Upper lobe of left lung (tissue), 6 donors: ENCODE data around the gene OLR1. TPM values are rescaled to one million over a fixed set of nuclear protein-coding genes. Genes with fewer than 3 reads are reported as not detected.

ENCODE experiments used
- ATAC-seq, 2 donors: fragments of 200-7000 bp; cut with Tn5 transposase; one replicate each; pipeline ENCODE4 v1.9.1; 2022; ENCODE audit warnings: mild to moderate bottlenecking in 2 of 2, moderate library complexity in 2 of 2; ENCODE audit not compliant: low FRiP score in 2 of 2
- DNase-seq, 2 donors: peaks; one replicate each; pipeline ENCODE4 v3.0.0-alpha.2; 2019 to 2020
- H3K27ac ChIP-seq, 4 donors: fragments of 200-600 bp; sonication (generic); one replicate each; pipeline ENCODE4 v1.5.1; 2016 to 2019
- H3K27me3 ChIP-seq, 4 donors: fragments of 200-600 bp; sonication (generic); one replicate each; pipeline ENCODE4 v1.5.1; 2017 to 2019
- H3K36me3 ChIP-seq, 4 donors: fragments of 200-600 bp; sonication (generic); one replicate each; pipeline ENCODE4 v1.5.1; 2016 to 2019
- H3K4me1 ChIP-seq, 4 donors: fragments of 200-600 bp; sonication (generic); one replicate each; pipeline ENCODE4 v1.5.1; 2018 to 2019
- H3K4me3 ChIP-seq, 4 donors: fragments of 200-600 bp; sonication (generic); one replicate each; pipeline ENCODE4 v1.5.1; 2017 to 2019; ENCODE audit warnings: mild to moderate bottlenecking in 2 of 4, moderate library complexity in 1 of 4
- H3K9me3 ChIP-seq, 4 donors: fragments of 200-600 bp; sonication (generic); one replicate each; pipeline ENCODE4 v1.5.1; 2018 to 2019
- CTCF ChIP-seq, 6 experiments: fragments of 450-650 bp in 4 of 6; fragments of 200-600 bp in 2 of 6; sonication (generic) in 2 of 6; IDR thresholded peaks; one replicate each; pipeline ENCODE4 v1.5.1; 2016 to 2019; ENCODE audit warnings: antibody characterized with exemption in 6 of 6
- EP300 ChIP-seq, 4 donors: sonication (generic); formaldehyde crosslinking; IDR thresholded peaks; one replicate each; pipeline ENCODE4 v1.5.1; 2017; ENCODE audit warnings: antibody characterized with exemption in 4 of 4, control low read depth in 2 of 4
- POLR2A ChIP-seq, 4 donors: fragments of 450-650 bp; IDR thresholded peaks; one replicate each; pipeline ENCODE4 v1.5.1; 2016 to 2017; ENCODE audit warnings: antibody characterized with exemption in 4 of 4, mild to moderate bottlenecking in 2 of 4
- POLR2AphosphoS5 ChIP-seq, 2 donors: sonication (generic); formaldehyde crosslinking; IDR thresholded peaks; one replicate each; pipeline ENCODE4 v1.5.1; 2017; ENCODE audit warnings: antibody characterized with exemption in 2 of 2
- WGBS, 2 donors: methylation state at CpG; one replicate each; pipeline ENCODE4 v1.1.5; 2017 to 2018; 5-methylcytosine and 5-hydroxymethylcytosine counted together
- total RNA-seq, 6 donors: library from RNA; depleted of rRNA in 4 of 6; stranded (reverse); fragments of >200 nt in 4 of 6; gene quantifications; one replicate each; pipeline versions ENCODE4 v1.1.0 to v1.2.1, GENCODE V29; 2016 to 2021
- donor health status: DM: no; HTN: no; CAD: no; lungs with moderate emphysema.
- donor health status: DM: no; HTN: yes; CAD: no; lungs with severe emphysema.

Gene OLR1
- total RNA-seq, 6 donors from 2014 or later: 51.2 to 163 (median 113) TPM

DNA sequence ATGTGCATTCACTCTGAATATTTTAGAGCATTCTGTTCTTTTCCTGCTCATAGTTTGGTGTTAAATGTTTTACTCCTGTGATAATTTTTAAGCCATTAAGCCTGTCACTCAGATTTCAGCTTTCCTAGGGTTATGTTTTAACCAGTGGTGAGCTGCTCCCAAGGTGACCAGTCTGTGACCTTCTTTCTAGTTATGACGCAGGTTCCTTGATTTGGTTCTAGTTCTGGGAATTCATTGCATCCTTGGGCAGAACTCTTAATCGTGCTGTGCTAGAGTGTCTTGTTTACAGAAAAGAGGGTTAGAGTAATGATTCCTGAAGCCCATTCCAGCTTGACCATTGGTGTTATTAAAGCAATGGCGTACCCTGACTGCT lies 42.9 kb upstream of the OLR1 start:
- peak overlapping the region; percentile 99 to 100 (median 100) for H3K27ac ChIP-seq
- no peak for DNase-seq
- peak overlapping the region in 3 of 4 donors; percentile 72 to 79 (median 73) for H3K4me3 ChIP-seq
- peaks cover 9 to 30% (median 18%) of the 10 kb centered on the region in 4 donors for H3K36me3 ChIP-seq
- H3K4me1 ChIP-seq: peaks cover 15 to 41% (median 24%) of the 10 kb centered on the region in 4 donors
- WGBS, 2 donors: 59 to 63% methylated on average over 3 of the region's 3 CpGs
- TF ChIP-seq EP300 (IDR thresholded peaks at IDR 0.05) (no peak), CTCF (IDR thresholded peaks at IDR 0.05) (no peak), POLR2AphosphoS5 (IDR thresholded peaks at IDR 0.05) (no peak), POLR2A (IDR thresholded peaks at IDR 0.05) (no peak)
- no peaks in the 10 kb centered on the region for H3K27me3 ChIP-seq
- no peak for ATAC-seq
- H3K9me3 ChIP-seq: no peaks in the 10 kb centered on the region

DNA sequence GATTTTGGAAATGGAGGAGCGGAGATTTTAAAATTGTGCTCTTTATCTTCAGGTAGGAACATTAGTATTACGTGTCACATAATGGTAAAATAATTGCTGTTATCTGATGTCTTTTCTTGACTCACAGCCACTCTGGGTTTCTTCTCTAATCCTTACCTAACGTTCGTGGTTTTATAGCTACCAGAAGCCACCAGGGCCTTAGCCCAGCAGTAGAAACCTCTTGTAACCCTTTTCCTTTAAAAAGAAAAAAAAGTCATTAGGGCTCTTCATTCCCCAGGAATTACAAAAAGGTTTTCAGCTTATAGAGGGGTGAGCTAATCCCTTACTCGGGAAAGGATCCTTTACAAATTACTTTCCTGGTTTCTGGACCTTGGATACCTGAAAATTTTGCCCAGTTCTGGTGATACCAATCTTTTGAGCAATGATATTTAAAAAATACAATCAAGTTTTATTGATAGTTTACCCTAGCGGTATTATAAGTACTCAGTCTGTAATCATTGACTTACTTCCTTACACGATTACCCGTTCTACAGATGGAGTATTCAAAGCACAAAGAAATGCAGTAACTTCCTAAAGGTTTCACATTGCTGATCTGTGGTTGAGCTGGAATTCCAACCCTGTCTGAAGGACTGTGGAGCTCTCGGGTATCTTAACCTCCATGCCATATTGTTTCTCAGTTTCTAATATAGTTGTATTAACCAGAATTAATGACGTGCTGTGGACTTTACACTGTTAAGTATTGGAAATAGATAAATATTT lies 42.4 kb upstream of the OLR1 start:
- Histone ChIP-seq H3K36me3 (peaks cover 9 to 25% (median 15%) of the 10 kb centered on the region in 4 donors), H3K27ac (peak overlapping the region; percentile 99 to 100 (median 100)), H3K27me3 (no peaks in the 10 kb centered on the region), H3K9me3 (no peaks in the 10 kb centered on the region), H3K4me1 (peaks cover 15 to 36% (median 24%) of the 10 kb centered on the region in 4 donors), H3K4me3 (peak overlapping the region; percentile 59 to 79 (median 72))
- TF ChIP-seq POLR2A (IDR thresholded peaks at IDR 0.05) (no peak), EP300 (IDR thresholded peaks at IDR 0.05) (no peak), CTCF (IDR thresholded peaks at IDR 0.05) (no peak), POLR2AphosphoS5 (IDR thresholded peaks at IDR 0.05) (no peak)
- ATAC-seq: no peak
- no peak for DNase-seq
- WGBS, 2 donors: 22 to 23% methylated on average over 10 of the region's 10 CpGs

DNA sequence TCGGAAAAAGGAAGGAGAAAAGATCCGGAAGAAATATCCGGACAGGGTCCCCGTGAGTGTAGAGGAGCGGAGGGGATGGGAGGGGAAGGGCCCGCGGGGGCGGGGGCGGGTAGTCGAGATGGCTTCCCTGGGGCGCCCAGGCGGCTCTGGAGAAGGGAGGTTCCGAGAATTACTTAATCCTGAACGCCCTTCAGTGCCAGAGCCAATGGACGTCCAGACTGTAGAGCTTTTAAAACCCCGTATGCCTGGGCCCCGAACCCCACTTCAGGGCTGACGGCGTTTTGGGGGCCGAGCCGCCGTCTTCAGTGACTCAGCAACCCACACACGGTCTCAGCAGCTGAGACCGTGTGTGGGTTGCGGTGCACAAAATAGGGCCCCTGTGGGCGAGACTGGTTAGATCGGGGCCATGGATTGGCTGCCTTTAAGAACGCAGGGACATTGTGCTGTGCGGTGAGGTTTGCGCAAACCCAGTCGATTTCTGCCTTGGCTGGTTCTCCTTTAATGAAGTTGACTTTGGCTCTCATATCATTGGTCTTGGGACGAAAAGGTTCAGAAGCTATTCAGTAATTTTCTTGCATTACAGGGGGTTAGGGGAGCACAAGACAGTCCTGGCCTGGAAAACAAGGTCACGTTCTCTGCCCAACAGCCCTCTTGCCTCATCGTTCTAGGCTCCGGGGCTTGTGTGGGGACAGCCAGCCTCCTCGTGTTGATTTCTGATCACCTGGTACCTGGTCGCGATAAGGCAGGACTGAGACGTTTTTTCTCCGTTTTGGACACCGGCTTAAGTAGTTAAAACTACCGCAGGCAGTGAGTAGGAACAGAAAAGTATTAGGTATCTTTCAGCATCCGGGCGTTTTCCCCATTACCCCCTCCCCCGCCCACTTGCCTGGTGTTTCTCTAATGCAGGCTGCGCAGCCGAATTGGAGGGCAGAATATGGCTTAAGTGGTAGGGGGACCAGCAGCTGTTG lies 41.5 kb upstream of the OLR1 start:
- peak; percentile 86 to 93 for DNase-seq
- H3K4me1 ChIP-seq: peaks cover 15 to 36% (median 24%) of the 10 kb centered on the region in 4 donors
- H3K27ac ChIP-seq: peak overlapping the region; percentile 99 to 100 (median 100)
- TF ChIP-seq POLR2AphosphoS5 (IDR thresholded peaks at IDR 0.05) (peak; percentile 62 to 82), POLR2A (IDR thresholded peaks at IDR 0.05) (peak in 3 of 4 donors; percentile 38 to 73 (median 38)), CTCF (IDR thresholded peaks at IDR 0.05) (no peak)
- H3K9me3 ChIP-seq: no peaks in the 10 kb centered on the region
- ATAC-seq: peak; percentile 81 to 87
- peaks cover 5 to 16% (median 8%) of the 10 kb centered on the region in 4 donors for H3K36me3 ChIP-seq
- 1 to 3% methylated on average over 26 to 37 of the region's 47 CpGs for WGBS, 2 donors
- H3K27me3 ChIP-seq: no peaks in the 10 kb centered on the region
- H3K4me3 ChIP-seq: peak overlapping the region; percentile 59 to 79 (median 72)

GRCh38 chr12:10212739-10213131 lies 40.8 kb upstream of the OLR1 start, which contains the start of gene GABARAPL1:
Gene GABARAPL1 (plus strand): TSS chr12:10212877. CDS start chr12:10213130, 253 bp downstream.
- Histone ChIP-seq H3K4me1 (peaks cover 15 to 36% (median 22%) of the 10 kb centered on the region in 4 donors), H3K27ac (peak within 1 kb of the TSS; percentile 99 to 100 (median 100)), H3K4me3 (peak within 1 kb of the TSS; percentile 59 to 79 (median 72)), H3K27me3 (no peaks in the 10 kb centered on the region), H3K9me3 (no peaks in the 10 kb centered on the region), H3K36me3 (peaks cover 0 to 9% (median under 1%) of the 10 kb centered on the region in 4 donors)
- ATAC-seq: peak; percentile 90 to 92
- 1% methylated on average over 20 to 35 of the region's 35 CpGs for WGBS, 2 donors
- peak; percentile 86 to 97 for DNase-seq
- peak in 1 of 4 donors; percentile 44 for TF ChIP-seq EP300 (IDR thresholded peaks at IDR 0.05)
- no peak for TF ChIP-seq POLR2AphosphoS5 (IDR thresholded peaks at IDR 0.05)
- peak in 3 of 4 donors; percentile 9 to 78 (median 63) for TF ChIP-seq POLR2A (IDR thresholded peaks at IDR 0.05)
- TF ChIP-seq CTCF (IDR thresholded peaks at IDR 0.05): peak in 1 of 6 experiments; percentile 6
